Suprapubic skin (tissue), 4 donors: ENCODE data around the gene CDK19. TPM values are rescaled to one million over a fixed set of nuclear protein-coding genes. Genes with fewer than 3 reads are reported as not detected.

Experiments
- DNase-seq, 2 donors: peaks; one replicate each; pipeline ENCODE4 v3.0.0-alpha.2; 2019; ENCODE audit warnings: low spot score in 2 of 2
- H3K27ac ChIP-seq: fragments of 200-600 bp; sonication (generic); one replicate; pipeline ENCODE4 v1.5.1; 2019
- H3K27me3 ChIP-seq: fragments of 200-600 bp; sonication (generic); one replicate; pipeline ENCODE4 v1.5.1; 2019
- H3K36me3 ChIP-seq: fragments of 200-600 bp; sonication (generic); one replicate; pipeline ENCODE4 v1.5.1; 2019
- H3K4me1 ChIP-seq: fragments of 200-600 bp; sonication (generic); one replicate; pipeline ENCODE4 v1.5.1; 2019
- H3K4me3 ChIP-seq: fragments of 200-600 bp; sonication (generic); one replicate; pipeline ENCODE4 v1.5.1; 2019; ENCODE audit warnings: mild to moderate bottlenecking
- H3K9me3 ChIP-seq: fragments of 200-600 bp; sonication (generic); one replicate; pipeline ENCODE4 v1.5.1; 2019
- EP300 ChIP-seq: sonication (generic); formaldehyde crosslinking; IDR thresholded peaks from one replicate; pipeline ENCODE4 v1.6.1; 2017; ENCODE audit warnings: antibody characterized with exemption
- POLR2A ChIP-seq, 2 donors: fragments of 450-650 bp; IDR thresholded peaks; one replicate each; pipeline ENCODE4 v1.6.1; 2017; ENCODE audit warnings: antibody characterized with exemption in 2 of 2, mild to moderate bottlenecking in 2 of 2, moderate library complexity in 2 of 2
- POLR2AphosphoS5 ChIP-seq, 3 donors: sonication (generic); formaldehyde crosslinking; IDR thresholded peaks; one replicate each; pipeline ENCODE4 v1.6.1; 2017; ENCODE audit warnings: antibody characterized with exemption in 3 of 3
- WGBS: methylation state at CpG from one replicate; pipeline ENCODE4 v1.1.5; 2018; 5-methylcytosine and 5-hydroxymethylcytosine counted together
- total RNA-seq, 4 donors: library from RNA; depleted of rRNA; stranded (reverse); fragments of >200 nt; gene quantifications; one replicate each; pipeline ENCODE4 v1.1.0, GENCODE V29; 2016
- TF ChIP-seq, protein P1 (sequence below), 2 donors: fragments of 200-600 bp in 1 of 2; fragments of 450-650 bp in 1 of 2; sonication (generic) in 1 of 2; IDR thresholded peaks; one replicate each; pipeline ENCODE4 v1.5.1; 2016 to 2019; ENCODE audit warnings: antibody characterized with exemption in 2 of 2, mild to moderate bottlenecking in 1 of 2, moderate library complexity in 1 of 2

Gene CDK19
- total RNA-seq, 4 donors from 2014 or later = 14.1 to 20.6 (median 19.4) TPM

- 75% methylated on average over 2 of the region's 3 CpGs for WGBS
- no peak for TF ChIP-seq POLR2AphosphoS5 (IDR thresholded peaks at IDR 0.05)
- TF ChIP-seq POLR2A (IDR thresholded peaks at IDR 0.05) = no peak
- TF ChIP-seq, protein P1, sequence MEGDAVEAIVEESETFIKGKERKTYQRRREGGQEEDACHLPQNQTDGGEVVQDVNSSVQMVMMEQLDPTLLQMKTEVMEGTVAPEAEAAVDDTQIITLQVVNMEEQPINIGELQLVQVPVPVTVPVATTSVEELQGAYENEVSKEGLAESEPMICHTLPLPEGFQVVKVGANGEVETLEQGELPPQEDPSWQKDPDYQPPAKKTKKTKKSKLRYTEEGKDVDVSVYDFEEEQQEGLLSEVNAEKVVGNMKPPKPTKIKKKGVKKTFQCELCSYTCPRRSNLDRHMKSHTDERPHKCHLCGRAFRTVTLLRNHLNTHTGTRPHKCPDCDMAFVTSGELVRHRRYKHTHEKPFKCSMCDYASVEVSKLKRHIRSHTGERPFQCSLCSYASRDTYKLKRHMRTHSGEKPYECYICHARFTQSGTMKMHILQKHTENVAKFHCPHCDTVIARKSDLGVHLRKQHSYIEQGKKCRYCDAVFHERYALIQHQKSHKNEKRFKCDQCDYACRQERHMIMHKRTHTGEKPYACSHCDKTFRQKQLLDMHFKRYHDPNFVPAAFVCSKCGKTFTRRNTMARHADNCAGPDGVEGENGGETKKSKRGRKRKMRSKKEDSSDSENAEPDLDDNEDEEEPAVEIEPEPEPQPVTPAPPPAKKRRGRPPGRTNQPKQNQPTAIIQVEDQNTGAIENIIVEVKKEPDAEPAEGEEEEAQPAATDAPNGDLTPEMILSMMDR (IDR thresholded peaks at IDR 0.05) = no peak
- no peak for TF ChIP-seq EP300
- no peak overlapping the region for H3K27ac ChIP-seq
Measured at GRCh38 chr6:110690106-110690654, 125.1 kb downstream of the CDK19 start.

DNA sequence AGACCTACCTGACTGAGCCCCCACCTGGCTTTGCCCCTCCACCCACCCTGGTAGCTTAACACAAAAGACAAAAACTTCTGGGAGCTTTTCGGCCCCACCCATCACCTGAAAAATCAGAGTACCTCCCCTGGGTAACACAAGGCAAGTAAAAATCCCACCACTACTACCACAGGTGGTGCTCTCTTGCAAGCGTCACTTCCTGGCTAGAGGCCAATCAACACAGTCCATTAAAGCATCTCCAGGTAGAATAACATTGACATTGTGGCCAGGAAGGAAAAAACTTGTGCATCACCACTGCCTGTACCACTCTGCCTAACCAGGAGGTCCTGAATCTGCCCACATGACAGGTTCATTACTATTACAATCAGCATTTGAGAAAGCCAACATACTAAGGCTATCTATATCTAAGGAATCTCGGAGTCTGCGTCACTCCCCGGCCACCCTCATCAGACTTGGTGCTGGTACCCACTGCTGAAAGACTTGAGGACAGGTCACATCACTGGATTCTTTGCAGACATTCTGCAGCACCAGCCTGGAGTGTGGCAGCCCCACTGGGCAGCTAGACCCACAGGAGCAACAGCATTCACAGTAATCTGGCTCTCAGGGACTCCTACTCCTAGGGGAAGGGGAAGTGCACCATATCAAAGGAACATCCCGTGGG is 125.9 kb downstream of the CDK19 start:
- no peaks in the 10 kb centered on the region for H3K9me3 ChIP-seq
- no peaks in the 10 kb centered on the region for H3K27me3 ChIP-seq
- no peak overlapping the region for H3K4me3 ChIP-seq
- no peak for TF ChIP-seq POLR2A (IDR thresholded peaks at IDR 0.05)
- no peak for TF ChIP-seq POLR2AphosphoS5 (IDR thresholded peaks at IDR 0.05)
- TF ChIP-seq EP300 = no peak
- TF ChIP-seq, protein P1 (IDR thresholded peaks at IDR 0.05) = no peak
- H3K4me1 ChIP-seq = peaks cover 22% of the 10 kb centered on the region
- 83% methylated on average over 6 of the region's 6 CpGs for WGBS
- no peak for DNase-seq
- no peak overlapping the region for H3K27ac ChIP-seq
- no peaks in the 10 kb centered on the region for H3K36me3 ChIP-seq

More at GRCh38 chr6:110690106-110690654, 125.1 kb downstream of the CDK19 start:
- peaks cover 22% of the 10 kb centered on the region for H3K4me1 ChIP-seq
- no peak overlapping the region for H3K4me3 ChIP-seq
- H3K36me3 ChIP-seq = no peaks in the 10 kb centered on the region
- no peak for DNase-seq
- no peaks in the 10 kb centered on the region for H3K9me3 ChIP-seq
- no peaks in the 10 kb centered on the region for H3K27me3 ChIP-seq

DNA sequence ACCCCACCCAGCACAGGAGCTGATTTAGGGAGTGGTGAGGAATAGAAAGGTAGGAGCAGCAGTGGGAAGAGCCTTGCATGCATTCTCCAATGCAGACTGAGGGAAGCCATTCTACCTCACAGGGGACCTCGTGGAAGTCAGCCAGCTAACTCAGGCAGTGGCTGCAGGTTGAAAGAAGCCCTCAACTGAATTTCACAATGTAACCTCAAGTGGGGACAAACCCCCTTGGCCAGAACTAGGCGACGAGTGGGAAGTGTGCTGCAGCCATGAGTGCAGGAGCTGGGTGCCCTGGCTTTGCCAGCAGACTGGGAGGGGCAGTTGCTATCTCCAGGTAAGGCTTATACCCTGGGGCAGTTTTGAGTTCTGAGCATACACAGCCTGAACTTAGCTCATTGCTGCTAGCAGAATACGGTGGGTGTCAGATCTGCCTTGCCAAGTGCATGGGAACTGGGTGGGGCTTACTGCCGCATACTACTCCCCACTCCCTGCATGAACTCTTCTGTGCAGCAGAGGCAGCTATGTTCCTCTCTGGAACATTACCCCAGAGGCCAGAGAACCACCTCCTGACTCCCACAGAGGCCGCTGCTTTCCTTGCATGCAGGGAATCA is 126.5 kb downstream of the CDK19 start:
- H3K9me3 ChIP-seq = no peaks in the 10 kb centered on the region
- no peaks in the 10 kb centered on the region for H3K36me3 ChIP-seq
- H3K27ac ChIP-seq = no peak overlapping the region
- WGBS = 22% methylated on average over 6 of the region's 6 CpGs
- DNase-seq = no peak
- H3K4me1 ChIP-seq = peaks cover 22% of the 10 kb centered on the region
- no peak overlapping the region for H3K4me3 ChIP-seq
- H3K27me3 ChIP-seq = no peaks in the 10 kb centered on the region
- TF ChIP-seq EP300 (no peak), POLR2A (IDR thresholded peaks at IDR 0.05) (no peak), POLR2AphosphoS5 (IDR thresholded peaks at IDR 0.05) (no peak)
- TF ChIP-seq, protein P1 (IDR thresholded peaks at IDR 0.05) = no peak

- Histone ChIP-seq H3K27ac (no peak overlapping the region), H3K27me3 (no peaks in the 10 kb centered on the region), H3K4me3 (no peak overlapping the region), H3K36me3 (no peaks in the 10 kb centered on the region), H3K4me1 (peaks cover 25% of the 10 kb centered on the region), H3K9me3 (no peaks in the 10 kb centered on the region)
- TF ChIP-seq POLR2AphosphoS5 (IDR thresholded peaks at IDR 0.05) (no peak), POLR2A (IDR thresholded peaks at IDR 0.05) (no peak), EP300 (no peak)
- TF ChIP-seq, protein P1 (IDR thresholded peaks at IDR 0.05) = no peak
- WGBS = 45% methylated on average over 1 of the region's 1 CpG
- DNase-seq = no peak
Measured at GRCh38 chr6:110687326-110687725, 127.9 kb downstream of the CDK19 start.

- Histone ChIP-seq H3K9me3 (no peaks in the 10 kb centered on the region), H3K27ac (no peak overlapping the region), H3K27me3 (no peaks in the 10 kb centered on the region), H3K36me3 (no peaks in the 10 kb centered on the region), H3K4me3 (no peak overlapping the region), H3K4me1 (peaks cover 9% of the 10 kb centered on the region)
- WGBS = 87% methylated on average over 3 of the region's 3 CpGs
- DNase-seq = no peak
- TF ChIP-seq, protein P1 (IDR thresholded peaks at IDR 0.05) = no peak
- no peak for TF ChIP-seq EP300
- TF ChIP-seq POLR2AphosphoS5 (IDR thresholded peaks at IDR 0.05) = no peak
- no peak for TF ChIP-seq POLR2A (IDR thresholded peaks at IDR 0.05)
Measured at GRCh38 chr6:110683241-110683640, 132.0 kb downstream of the CDK19 start.
